K562 (cell line): ENCODE data around the gene NTN1.

Experiments used
- CBX8 ChIP-seq: fragments of 200-600 bp; sonication (generic); IDR thresholded peaks from 2 replicates; pipeline ENCODE4 v1.6.1; 2012; ENCODE audit warnings: borderline replicate concordance, mixed run types, low read depth, mild to moderate bottlenecking, moderate library complexity, mixed read lengths, low read length, control low read depth, inconsistent platforms; ENCODE audit not compliant: poor library complexity, severe bottlenecking; ENCODE audit errors: extremely low read depth
- CSDE1 ChIP-seq, 2 experiments: fragments of 450-650 bp; IDR thresholded peaks; 2 replicates each; pipeline ENCODE4 v1.6.1; 2016; ENCODE audit warnings: mild to moderate bottlenecking in 1 of 2
- CTCF ChIP-seq, 3 experiments: IDR thresholded peaks in 2 of 3; conservative IDR thresholded peaks in 1 of 3; 2 replicates each; pipeline ENCODE4 v1.5.1; 2011 to 2012; ENCODE audit warnings: low read length in 3 of 3, mild to moderate bottlenecking in 3 of 3, control low read depth in 2 of 3, improper control_type of control experiment in 1 of 3, inconsistent platforms in 1 of 3, low read depth in 1 of 3, mixed read lengths in 1 of 3, moderate library complexity in 1 of 3; ENCODE audit not compliant: insufficient read depth in 2 of 3
- ELF2 ChIP-seq: fragments of 250-450 bp; sonication (Bioruptor Pico); IDR thresholded peaks from 2 replicates; pipeline ENCODE4 v1.5.0; 2021; ENCODE audit warnings: mild to moderate bottlenecking
- MAX ChIP-seq: sonication (generic); formaldehyde crosslinking; IDR thresholded peaks from 2 replicates; pipeline ENCODE4 v1.9.0; 2022; ENCODE audit warnings: mild to moderate bottlenecking, missing genetic modification reagents
- NONO ChIP-seq, 2 experiments: fragments of 200-400 bp in 1 of 2; fragments of 450-650 bp in 1 of 2; formaldehyde crosslinking in 1 of 2; IDR thresholded peaks; 2 replicates each; pipeline ENCODE4 v1.6.1; 2017; ENCODE audit warnings: low read depth in 2 of 2, mild to moderate bottlenecking in 2 of 2, moderate library complexity in 2 of 2, low read length in 1 of 2
- PCBP1 ChIP-seq: fragments of 200-400 bp; formaldehyde crosslinking; IDR thresholded peaks from 2 replicates; pipeline ENCODE4 v1.6.1; 2018; ENCODE audit warnings: mild to moderate bottlenecking, low read depth, low read length; ENCODE audit not compliant: poor library complexity, severe bottlenecking
- SMC3 ChIP-seq: conservative IDR thresholded peaks from 2 replicates; pipeline ENCODE4 v1.6.1; 2011; ENCODE audit warnings: low read depth, low read length, improper control_type of control experiment; ENCODE audit not compliant: insufficient read depth
- SP1 ChIP-seq: sonication (generic); formaldehyde crosslinking; IDR thresholded peaks from 2 replicates; pipeline ENCODE4 v1.8.1; 2022; ENCODE audit warnings: mild to moderate bottlenecking, missing genetic modification reagents
- TFE3 ChIP-seq: fragments of 450-650 bp; formaldehyde crosslinking; IDR thresholded peaks from 2 replicates; pipeline ENCODE4 v1.4.0; 2020; ENCODE audit warnings: mild to moderate bottlenecking, mixed read lengths
- UBTF ChIP-seq, 2 experiments: IDR thresholded peaks; 2 replicates each; pipeline ENCODE4 v1.6.1; 2012; ENCODE audit warnings: improper control_type of control experiment in 2 of 2, low read depth in 2 of 2, low read length in 2 of 2, borderline replicate concordance in 1 of 2
- USF2 ChIP-seq: sonication (generic); formaldehyde crosslinking; IDR thresholded peaks from 2 replicates; pipeline ENCODE4 v1.5.0; 2020; ENCODE audit warnings: missing genetic modification reagents
- XRCC5 ChIP-seq: fragments of 200-400 bp; formaldehyde crosslinking; IDR thresholded peaks from 2 replicates; pipeline ENCODE4 v1.6.1; 2017; ENCODE audit warnings: low read depth, mild to moderate bottlenecking, low read length

- TF ChIP-seq CTCF (IDR thresholded peaks at IDR 0.05 in 2 of 3, conservative IDR thresholded peaks at IDR 0.05 in 1 of 3; ENCODE audit: insufficient read depth in 2 of 3, low read depth in 1 of 3, low read length in 3 of 3) (no peak), NONO (IDR thresholded peaks at IDR 0.05; ENCODE audit: low read depth in 2 of 2, low read length in 1 of 2) (no peak), USF2 (CRISPR knock-in tag) (no peak), CBX8 (no peak), UBTF (IDR thresholded peaks at IDR 0.05; ENCODE audit: borderline replicate concordance in 1 of 2, low read depth in 2 of 2, low read length in 2 of 2) (no peak), XRCC5 (no peak), PCBP1 (no peak), MAX (CRISPR knock-in tag) (no peak), SP1 (CRISPR knock-in tag) (no peak), ELF2 (CRISPR knock-in tag) (no peak), CSDE1 (IDR thresholded peaks at IDR 0.05) (no peak), SMC3 (no peak), TFE3 (CRISPR knock-in tag) (no peak)
Observed at GRCh38 chr17:9104370-9105041, 83.2 kb downstream of the NTN1 start.
